CD4-positive, alpha-beta T cell treated with Interleukin-2 at 100 ng/mL for 4 hours (primary cell): ENCODE measurements around the gene PLA2G6.
"Not testable (repeated sequence)": the region's sequence is repeated elsewhere in the genome, so short reads cannot be mapped to it uniquely, and the experiment has no call there.

Experiments
- DNase-seq: peaks from one replicate; pipeline ENCODE4 v3.0.0-alpha.2; 2020; ENCODE audit warnings: low spot score

PLA2G6 gene

DNA sequence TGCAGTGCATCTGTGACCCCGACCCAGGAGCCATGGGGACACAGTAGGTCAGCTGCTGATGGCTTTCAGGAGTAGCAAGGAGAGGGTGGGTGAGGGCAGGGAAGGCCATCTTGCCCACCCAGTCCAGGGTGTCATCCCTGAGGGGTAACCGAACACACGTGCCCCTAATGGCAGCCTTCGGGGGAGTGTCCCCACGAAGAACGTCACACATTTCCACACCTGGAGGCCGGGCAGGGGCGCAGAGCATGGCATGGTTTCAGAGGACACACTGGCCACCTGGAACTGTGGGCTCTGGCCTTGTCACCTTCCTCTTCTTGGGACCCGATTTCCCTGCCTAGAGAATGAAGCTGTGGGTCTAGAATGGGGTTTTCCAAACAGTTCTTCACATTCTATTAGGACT, 51.8 kb downstream of the PLA2G6 start:
- no peak for DNase-seq

- no peak for DNase-seq
These were observed 52.6 kb downstream of the PLA2G6 start for GRCh38 chr22:38129021-38129420.

- no peak for DNase-seq
These were observed 53.8 kb downstream of the PLA2G6 start for GRCh38 chr22:38127869-38128268.

DNA sequence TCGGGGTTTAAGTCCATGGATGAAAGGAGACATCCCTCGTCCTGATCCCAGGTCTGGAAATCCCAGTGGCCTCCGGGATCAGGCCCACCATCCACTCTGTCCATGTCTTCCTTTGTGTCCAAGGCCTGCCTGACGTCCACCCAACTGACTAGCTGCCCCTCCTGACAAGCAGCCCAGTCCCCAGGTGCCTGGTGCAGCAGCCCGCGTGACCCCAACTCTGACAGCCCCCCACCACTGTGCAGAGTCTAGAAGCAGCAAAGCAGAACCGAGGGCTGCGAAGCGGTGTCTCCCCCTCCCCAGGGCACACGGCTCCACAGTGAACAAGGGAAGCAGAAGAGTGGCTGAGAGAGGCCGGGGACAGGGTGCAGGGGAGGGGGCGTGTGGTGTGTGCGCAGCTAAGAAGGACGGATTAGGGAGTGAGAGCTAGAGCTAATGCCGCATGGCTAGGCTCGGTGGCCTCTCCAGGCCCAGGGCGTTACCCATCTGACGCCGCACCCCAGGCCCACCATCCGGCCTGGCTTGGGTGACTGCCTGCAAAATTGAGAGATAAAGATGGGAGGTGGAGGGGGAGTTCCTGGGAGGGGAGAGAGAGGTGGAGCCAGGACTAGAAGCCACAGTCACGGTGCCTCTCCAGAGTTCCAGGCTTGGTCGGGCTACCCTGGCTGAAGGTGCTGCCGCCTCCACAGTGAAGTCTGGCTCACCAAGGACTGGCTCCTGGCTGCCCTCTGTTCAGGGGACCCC, 54.5 kb downstream of the PLA2G6 start:
- no peak for DNase-seq

- no peak for DNase-seq
These were observed 55.9 kb downstream of the PLA2G6 start for GRCh38 chr22:38125751-38126201.

- DNase-seq: no peak
These were observed 56.5 kb downstream of the PLA2G6 start for GRCh38 chr22:38125038-38125610.

GRCh38 chr22:38124236-38124974, 57.2 kb downstream of the PLA2G6 start:
- DNase-seq: no peak

DNA sequence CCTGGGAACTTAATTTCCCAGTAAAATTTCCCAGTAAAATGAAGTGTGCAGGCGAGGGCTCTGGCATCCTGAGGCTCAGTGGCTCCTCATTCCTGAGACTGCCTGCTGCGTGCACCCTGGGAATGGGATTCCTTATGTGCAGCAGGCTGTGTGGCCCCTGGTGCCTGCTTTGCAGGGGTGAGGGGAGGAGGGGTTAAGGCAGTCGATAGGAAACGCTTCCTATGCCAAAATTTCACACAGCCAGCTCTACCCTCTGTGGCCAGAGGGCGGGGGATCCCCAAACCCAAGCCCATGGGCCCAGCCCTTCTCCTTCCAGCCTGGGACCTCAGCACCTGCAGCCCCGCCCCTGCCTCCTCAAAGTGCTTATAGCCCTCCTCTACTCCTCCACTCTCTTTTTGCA, 59.0 kb downstream of the PLA2G6 start:
- no peak for DNase-seq

- DNase-seq: no peak
These were observed 61.1 kb downstream of the PLA2G6 start for GRCh38 chr22:38120359-38121110.

GRCh38 chr22:38118747-38119146, 62.9 kb downstream of the PLA2G6 start:
- not testable (repeated sequence) for DNase-seq

DNA sequence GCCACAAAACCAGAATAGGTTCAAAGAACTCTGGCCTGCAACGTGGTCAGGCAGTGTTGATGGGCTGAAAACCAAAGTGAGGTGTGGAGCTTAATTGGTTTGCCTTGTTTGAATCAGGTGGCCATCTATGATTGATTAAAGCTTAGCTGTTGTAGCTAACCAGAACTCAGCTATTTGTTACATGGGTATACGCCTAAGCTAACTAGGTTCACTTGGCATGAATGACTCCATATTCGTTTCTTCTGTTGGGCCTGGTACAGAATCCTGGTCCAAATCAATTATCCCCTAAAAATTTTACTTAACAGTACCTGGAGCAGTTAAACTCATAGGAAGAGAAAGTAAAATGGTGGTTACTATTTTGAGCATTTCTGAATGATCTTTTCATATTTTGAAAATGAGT, 63.4 kb downstream of the PLA2G6 start:
- no peak for DNase-seq

GRCh38 chr22:38117556-38117955, 64.1 kb downstream of the PLA2G6 start:
- DNase-seq: not testable (repeated sequence)

- DNase-seq: no peak
These were observed 66.0 kb downstream of the PLA2G6 start for GRCh38 chr22:38115423-38116205.

DNA sequence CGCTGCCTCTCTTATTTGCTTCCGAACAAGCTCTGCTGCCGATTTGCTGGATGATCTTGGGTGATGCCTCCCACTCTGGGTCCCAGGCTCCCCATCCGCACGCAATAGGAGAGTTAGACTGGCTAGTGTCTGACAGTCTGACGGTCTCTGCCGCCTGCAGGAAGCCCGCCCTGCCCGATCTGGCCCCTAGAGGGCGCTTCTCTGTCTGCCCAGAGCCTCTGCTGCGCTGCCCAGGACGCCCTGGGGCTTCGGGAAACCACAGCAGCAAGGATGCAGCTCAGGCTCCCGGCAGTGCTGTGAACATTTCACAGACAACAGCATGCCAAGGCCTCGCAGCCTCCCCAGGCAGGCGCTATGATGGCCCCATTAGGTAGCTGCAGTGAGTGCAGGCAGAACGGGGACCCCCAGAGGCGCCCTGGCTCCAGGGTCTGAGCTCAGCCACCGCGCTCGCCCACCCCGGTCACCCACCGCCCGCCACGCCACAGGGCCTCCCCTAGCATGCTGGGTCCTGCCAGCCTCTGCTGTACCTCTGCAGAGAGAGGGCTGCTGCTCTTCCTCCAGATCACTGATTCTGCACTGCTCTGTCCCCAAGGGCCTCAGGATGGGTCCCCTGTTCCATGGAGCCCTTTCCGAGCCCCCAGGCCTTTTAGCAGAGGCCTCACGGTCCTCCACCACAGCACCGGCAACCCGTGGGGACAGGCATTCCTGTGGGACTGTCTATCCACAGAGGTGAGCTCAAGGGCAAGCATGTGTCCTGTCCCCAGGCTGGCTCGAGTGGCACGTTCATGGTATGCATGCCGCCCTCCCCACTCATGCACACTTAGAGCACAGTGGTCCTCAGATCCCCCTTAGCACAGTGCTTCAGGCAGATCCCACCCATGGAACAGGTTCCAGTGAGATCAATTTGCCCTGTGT, 66.9 kb downstream of the PLA2G6 start:
- peak; percentile 76 for DNase-seq

DNA sequence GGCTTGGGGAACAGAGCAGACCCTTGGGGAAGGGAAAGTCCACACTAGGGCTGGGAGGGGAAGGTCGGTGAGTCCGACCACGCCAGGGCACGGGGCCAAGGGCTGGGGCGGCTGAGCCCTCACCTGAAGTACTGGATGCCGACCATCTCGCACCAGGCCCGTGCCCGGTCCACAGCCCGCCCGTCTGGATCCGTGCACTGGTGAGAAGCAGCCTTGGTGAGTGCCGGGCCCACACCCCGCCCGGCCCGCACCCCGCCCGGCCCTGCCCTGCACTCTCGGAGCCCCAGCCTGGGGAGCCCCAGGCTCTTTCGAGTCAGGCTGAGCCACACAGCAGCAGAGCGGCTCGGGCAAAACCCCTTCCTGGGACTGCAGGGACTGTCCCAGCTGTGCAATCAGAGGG, 69.2 kb downstream of the PLA2G6 start:
- no peak for DNase-seq

- DNase-seq: no peak
These were observed 69.7 kb downstream of the PLA2G6 start for GRCh38 chr22:38111925-38112355.

DNA sequence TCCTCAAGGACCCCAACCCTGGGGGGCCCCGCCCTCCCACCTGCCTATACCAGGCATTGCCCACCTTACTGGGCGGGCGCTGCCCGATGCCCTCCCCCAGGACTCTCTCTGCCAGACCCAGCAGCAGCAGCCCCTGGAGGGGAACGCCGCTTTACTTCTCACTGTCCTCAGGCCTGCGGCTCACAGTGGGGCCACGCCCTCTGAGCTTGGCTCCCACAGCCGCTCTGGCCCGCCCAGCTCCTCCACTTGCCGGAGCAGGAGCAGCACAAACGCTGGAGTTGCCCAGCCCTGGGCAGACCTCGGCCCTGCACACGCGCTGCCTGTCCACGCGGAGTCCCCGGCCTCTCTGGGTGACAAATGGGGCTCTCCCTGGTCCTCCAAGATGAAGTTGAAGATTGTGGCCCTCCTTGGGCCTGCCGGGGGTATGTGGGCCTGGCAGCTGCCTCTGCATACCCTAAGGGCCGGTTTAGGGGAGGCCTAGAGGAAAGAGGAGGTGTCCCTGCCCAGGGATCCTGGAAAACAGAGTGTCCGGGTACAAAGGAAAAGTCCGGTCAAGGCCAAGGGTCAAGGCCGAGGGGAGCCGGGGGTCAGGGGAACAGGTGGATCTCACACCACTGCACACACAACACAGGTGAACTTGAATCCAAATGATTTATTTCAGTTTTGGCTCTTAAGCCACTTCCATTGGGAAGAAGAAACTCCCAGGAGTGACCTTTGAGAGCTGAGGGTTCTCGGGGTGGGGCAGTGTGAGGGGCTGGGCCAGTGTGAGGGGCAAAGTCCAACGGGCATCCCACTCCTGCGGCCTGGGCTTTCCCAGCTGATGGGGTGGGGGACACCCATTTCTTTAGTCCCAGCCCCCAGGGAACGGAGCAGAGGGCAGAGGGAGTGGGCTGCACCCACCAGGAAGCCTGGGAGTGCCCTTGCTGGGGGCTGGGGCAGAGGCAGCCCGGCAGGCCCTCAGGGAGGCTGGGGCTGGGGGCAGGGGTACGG, 70.5 kb downstream of the PLA2G6 start:
- no peak for DNase-seq

- no peak for DNase-seq
These were observed 71.4 kb downstream of the PLA2G6 start, which contains the start of gene BAIAP2L2 for GRCh38 chr22:38110008-38110862. Gene BAIAP2L2, minus strand, starts transcription at chr22:38110684. Its CDS starts 159 bp downstream, at chr22:38110525.
